GM13977 (cell line): ENCODE results near the gene OSM.

Experiments used
- DNase-seq: peaks from one replicate; pipeline ENCODE4 v3.0.0; 2012; ENCODE audit warnings: low spot score
- CTCF ChIP-seq: IDR thresholded peaks from 2 replicates; pipeline ENCODE4 v1.5.1; 2012; ENCODE audit warnings: mild to moderate bottlenecking, control low read depth; ENCODE audit not compliant: insufficient read depth; ENCODE audit errors: extremely low read depth, missing control alignments
- in situ Hi-C: fragments of 300-500 bp; cut with MboI; formaldehyde crosslinking; loops from one replicate; pipeline ENCODE4 v1.12.0; 2022; ENCODE audit warnings: low sequenced_read_pairs, low pct_unique_long_range_greater_than_20kb, mixed read lengths, inconsistent platforms; ENCODE audit not compliant: unreplicated experiment

Gene OSM

DNA sequence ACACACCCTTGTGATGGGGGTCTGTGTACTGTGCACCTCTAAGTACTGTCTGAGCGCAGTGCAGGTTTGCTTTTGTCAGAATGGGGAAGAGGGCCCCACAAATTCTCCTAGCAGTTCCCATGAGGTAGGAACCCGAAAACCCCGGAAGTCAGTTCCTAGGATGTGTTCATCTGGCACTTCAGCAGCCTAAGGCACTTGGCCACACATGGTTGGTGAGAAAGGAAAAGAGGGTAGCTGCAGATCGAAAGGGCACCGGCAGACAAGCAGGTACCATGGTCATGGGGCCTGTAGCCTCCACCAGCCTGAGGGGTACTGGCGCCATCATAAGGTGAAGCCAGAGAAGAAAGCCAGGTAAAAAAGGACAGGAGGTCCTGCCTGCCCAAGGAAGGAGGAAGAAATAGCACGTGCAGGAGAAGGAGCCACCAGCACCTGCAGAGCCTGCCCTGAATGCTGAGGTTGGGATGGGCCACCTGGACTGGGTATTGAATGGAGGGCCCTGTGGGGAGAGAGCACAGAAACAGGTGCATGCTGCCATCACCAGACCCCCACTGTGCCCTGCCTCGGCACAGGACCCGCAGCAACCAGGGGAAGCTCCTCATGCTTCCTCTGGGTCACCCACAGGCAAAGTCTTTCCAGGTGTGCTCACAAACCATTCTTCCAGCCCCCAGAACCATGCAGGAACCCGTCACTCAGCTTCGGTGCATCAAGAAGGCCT is 30.8 kb upstream of the OSM start:
- in situ Hi-C loops: no loop called here
- DNase-seq: no peak
- TF ChIP-seq CTCF: no peak

DNA sequence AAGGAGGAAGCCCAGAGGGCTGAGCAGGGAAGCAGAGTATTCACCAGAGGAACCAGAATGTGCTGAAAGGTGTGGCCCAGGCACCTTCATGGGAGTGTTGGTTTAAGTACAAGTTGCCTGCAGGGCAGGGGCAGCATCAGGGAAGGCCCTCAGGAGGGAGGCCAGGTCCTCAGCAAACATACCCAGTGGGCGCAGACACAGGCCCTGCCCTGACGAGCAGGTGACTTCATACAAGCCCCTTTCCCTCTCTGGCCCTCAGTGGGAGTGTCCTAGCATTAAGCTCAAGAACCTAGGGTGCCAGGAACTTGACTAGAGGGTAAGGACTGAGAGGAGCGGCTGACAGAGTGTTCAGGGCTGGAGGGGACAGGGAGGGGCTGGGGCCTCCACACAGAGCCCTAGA is 30.2 kb upstream of the OSM start:
- no peak for TF ChIP-seq CTCF
- in situ Hi-C loops: no loop called here
- no peak for DNase-seq

- in situ Hi-C loops: no loop called here
- no peak for DNase-seq
- no peak for TF ChIP-seq CTCF
These were observed 29.7 kb upstream of the OSM start for GRCh38 chr22:30296324-30296723.

DNA sequence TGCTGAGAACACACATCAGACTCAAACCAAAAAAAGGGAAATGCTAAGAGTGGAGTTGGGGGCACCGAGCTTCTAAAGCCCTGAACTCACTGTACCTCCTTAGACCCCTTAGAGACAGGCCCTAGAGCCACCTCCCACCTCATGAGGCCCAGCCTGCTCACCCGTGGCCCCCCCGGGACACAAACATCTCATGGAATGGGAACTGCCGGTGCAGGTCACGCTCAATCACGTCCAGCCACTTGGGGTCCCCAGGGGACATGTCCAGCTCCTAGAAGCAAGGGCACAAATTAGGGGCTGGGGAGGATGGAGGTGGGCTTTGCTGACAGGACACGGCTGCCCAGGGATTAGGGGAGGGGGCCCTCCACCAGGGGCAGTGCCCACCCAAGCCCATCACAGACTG is 28.9 kb upstream of the OSM start:
- TF ChIP-seq CTCF: no peak
- in situ Hi-C loops: no loop called here

DNA sequence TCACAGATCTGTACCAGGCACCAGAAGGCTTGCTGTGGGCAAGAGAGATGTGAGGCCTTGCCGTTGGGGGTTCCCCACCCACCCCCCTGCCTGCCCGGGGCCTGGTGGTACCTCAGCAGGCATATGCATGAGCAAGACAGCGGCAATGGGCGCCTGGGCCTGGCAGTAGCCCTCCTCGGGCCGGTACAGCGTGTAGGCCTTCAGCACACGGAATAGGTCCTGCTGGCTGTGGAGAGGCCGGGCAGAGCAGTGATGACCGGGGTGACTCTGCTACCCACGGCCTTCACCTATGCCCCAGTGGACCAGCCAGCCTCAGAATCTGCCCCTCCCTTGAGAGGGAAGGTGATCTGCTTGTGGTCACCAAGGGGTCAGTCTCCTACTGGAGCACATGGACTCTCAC is 28.2 kb upstream of the OSM start:
- no peak for DNase-seq
- TF ChIP-seq CTCF: no peak
- in situ Hi-C loops: no loop called here

More for the DNA sequence above, 28.9 kb upstream of the OSM start:
- DNase-seq: no peak

- in situ Hi-C loops: no loop called here
- no peak for TF ChIP-seq CTCF
These were observed 27.4 kb upstream of the OSM start for GRCh38 chr22:30294066-30294465.

More at GRCh38 chr22:30294066-30294465, 27.4 kb upstream of the OSM start:
- DNase-seq: no peak
